ENCODE results near the gene OR6M1. TPM values are rescaled to one million over a fixed set of nuclear protein-coding genes. Genes with fewer than 3 reads are reported as not detected.

Gene OR6M1
- not detected for polyA plus RNA-seq (2013, experiment 1 of 2; ENCODE audit: insufficient read length)
- not detected for polyA plus RNA-seq (2013, experiment 2 of 2; ENCODE audit: insufficient read length)

- no peak for DNase-seq
These were observed at the start of gene OR6M1 for GRCh38 chr11:123806249-123806648. TSS of gene OR6M1 (minus strand) at chr11:123806349. CDS start at chr11:123806349, 0 bp downstream.

DNA sequence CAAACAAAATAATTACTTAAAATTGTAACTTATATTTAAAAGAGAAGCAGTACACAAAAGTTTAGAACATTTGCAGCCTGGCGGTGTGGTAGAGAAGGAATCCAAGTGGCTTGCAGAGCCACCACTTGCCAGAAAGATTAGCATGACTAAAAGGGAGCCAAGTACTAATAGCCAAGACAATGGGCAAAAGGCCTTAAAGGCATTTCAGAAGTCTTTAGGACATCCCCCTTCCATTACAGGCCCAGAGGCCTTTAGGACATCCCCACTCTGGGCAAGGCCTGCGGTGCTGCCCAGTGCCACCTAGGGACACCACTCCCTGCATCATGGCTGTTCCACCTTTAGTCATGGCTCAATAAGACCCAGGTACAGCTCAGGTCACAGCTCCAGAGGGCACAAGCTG lies 46.9 kb upstream of the OR6M1 start:
- DNase-seq: no peak

GRCh38 chr11:123852321-123852720 lies 46.2 kb upstream of the OR6M1 start:
- DNase-seq: no peak

DNA sequence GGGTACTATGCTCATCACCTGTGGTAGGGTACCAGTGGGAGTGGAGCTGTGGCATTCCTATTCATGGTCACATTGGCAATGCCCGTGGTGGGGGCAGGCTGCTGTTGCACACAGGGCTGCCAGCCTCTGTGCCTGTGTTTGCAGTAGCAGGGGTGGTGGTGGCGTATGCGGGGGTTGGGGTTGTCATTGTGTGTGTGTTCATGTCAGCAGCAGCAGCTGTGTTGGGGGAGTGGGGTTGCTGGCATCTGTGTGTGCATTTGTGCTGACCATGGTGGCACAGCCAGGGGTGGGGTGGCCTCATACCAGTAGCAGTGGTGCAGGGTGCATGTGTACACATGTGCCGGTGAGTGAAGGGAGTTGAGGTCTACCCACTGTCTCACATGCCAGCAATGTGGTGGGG lies 45.0 kb upstream of the OR6M1 start:
- DNase-seq: no peak

GRCh38 chr11:123841174-123841573 lies 35.0 kb upstream of the OR6M1 start:
- no peak for DNase-seq

GRCh38 chr11:123839131-123839530 lies 33.0 kb upstream of the OR6M1 start:
- DNase-seq: no peak

DNA sequence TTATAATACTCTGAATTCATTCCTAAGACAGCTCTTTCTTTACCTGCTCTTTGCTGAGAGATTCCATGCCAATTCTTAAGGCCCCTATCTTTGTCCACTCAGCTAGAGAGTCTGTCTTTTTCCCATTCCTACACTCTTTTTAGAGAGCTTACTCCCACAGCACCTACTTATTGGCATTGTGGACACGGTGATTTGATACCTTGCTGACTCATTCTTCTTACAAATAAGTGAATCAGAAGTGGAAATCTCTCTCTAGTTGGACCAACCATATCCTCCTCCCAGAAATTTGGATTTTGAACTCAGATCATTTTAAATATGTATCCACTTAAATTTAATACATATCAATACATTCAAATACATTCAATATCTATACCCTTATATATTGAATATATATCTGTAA lies 32.5 kb upstream of the OR6M1 start:
- DNase-seq: no peak

DNA sequence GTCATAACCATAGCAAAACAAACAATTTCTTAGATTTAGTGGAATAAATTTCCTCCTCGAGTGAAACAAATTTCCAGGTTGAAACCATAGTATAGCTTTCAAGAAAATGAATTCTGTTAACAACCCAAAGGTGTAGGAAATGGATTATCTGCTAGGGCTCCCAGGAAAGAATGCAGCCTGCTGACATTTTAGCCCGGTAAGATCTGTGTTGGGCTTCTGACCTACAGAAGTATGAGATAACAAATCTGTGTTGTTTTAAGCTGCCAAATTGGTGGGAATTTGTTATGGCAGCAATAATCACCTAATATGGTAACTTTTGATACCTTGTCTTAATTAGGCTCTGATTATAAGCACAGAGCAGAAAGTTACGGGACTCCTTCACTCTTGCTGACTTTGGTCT lies 32.0 kb upstream of the OR6M1 start:
- DNase-seq: no peak

DNA sequence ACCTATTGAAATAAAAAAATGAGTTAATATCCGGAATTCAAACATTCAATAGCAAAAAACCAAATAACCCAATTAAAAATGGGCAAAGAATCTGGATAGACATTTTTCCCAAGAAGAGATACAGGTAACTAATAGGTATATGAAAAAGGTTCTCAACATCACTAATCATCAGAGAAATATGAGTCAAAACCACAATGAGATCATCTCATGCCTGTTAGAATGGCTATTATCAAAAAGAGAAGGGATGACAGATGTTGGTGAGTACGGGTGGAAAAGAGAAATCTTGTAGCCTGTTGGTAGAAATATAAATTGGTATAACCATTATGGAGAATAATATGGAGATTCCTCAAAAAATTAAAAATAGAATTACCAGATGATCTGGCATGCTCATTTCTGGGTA lies 26.9 kb upstream of the OR6M1 start:
- no peak for DNase-seq

GRCh38 chr11:123829745-123830144 lies 23.6 kb upstream of the OR6M1 start:
- DNase-seq: no peak

GRCh38 chr11:123822599-123822998 lies 16.4 kb upstream of the OR6M1 start:
- no peak for DNase-seq

DNA sequence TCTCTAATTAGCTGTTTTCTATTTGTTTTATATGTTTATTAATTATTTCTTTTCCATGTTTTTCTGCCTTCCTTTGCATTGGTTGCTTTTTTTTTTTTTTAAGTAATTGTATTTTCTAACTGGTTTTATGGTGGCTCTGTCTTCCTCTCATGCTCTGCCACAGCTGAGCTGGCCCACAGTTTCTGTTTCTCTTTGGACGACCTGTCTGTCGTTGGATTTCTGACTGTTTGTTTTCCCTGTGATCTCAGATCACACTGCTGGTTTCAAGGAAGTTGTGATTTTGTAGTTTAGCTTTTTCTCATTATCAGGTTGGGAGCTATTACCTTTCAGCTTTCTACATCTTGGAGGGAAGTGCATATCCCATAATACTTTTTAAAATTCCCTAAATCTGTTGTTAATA lies 15.9 kb upstream of the OR6M1 start:
- no peak for DNase-seq

GRCh38 chr11:123815122-123815521 lies 9.0 kb upstream of the OR6M1 start:
- no peak for DNase-seq

- DNase-seq: no peak
These were observed 4.4 kb downstream of the OR6M1 start for GRCh38 chr11:123801765-123802164.

DNA sequence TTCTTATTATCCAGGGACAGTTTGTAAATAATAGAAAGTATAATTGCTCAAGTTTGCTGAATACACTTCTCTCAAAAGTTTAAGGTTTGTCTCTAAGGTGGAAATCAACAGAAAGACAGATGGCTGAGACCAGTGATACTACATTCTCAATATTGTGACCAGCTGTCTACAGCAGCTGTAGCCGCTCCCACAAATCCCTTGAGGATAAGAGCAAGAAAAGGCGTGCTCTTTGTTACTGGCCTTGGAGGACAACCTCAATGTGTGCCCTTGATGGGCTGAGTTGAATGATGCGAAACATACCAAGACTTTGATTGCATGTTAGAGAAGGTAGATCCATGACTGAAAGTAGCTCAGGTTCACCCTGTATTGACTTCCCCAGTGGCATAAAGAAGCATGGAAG lies 6.1 kb downstream of the OR6M1 start:
- no peak for DNase-seq

DNA sequence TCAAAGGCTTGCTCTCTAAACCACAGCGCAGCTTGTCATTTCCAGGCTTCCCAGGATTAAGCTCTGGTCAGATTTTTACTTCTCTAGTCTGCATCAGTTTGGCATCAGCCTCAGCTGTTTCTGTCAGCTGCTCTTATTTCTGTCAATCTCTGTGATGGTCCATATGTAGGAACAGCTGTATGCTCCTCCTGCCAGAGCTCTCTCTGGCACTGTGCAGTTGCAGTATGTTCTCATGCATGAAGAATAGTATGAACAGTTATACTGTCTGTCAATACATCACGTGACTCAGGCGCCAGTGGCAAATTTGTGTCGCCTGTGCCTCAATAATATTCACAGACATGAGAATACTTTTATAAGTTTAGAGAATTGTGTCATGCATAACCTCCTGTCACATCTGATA lies 6.7 kb downstream of the OR6M1 start:
- no peak for DNase-seq

- DNase-seq: no peak
These were observed 7.5 kb downstream of the OR6M1 start for GRCh38 chr11:123798513-123799252.

GRCh38 chr11:123798079-123798478 lies 8.1 kb downstream of the OR6M1 start:
- no peak for DNase-seq

- DNase-seq: no peak
These were observed 8.6 kb downstream of the OR6M1 start for GRCh38 chr11:123797541-123797940.

GRCh38 chr11:123797114-123797513 lies 9.0 kb downstream of the OR6M1 start:
- no peak for DNase-seq

DNA sequence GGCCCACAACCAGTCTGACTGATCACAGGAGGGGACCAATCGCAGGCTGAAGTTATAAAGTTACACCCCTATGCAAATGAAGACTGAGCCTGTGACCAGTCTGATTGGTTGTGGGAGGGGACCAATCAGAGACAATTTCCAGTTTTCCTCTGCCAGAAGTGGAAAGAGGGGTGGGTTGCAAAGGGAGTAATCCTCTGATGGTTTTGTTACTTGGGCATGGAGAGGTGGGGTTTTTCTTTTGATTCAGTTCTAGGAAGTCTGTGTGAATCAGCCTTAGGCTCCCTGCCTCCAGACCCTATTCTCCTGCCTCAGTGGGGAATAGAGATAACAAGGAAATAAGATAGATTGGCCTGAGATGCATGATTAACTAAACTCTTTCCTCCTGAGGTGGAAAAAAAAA lies 9.9 kb downstream of the OR6M1 start:
- DNase-seq: no peak

DNA sequence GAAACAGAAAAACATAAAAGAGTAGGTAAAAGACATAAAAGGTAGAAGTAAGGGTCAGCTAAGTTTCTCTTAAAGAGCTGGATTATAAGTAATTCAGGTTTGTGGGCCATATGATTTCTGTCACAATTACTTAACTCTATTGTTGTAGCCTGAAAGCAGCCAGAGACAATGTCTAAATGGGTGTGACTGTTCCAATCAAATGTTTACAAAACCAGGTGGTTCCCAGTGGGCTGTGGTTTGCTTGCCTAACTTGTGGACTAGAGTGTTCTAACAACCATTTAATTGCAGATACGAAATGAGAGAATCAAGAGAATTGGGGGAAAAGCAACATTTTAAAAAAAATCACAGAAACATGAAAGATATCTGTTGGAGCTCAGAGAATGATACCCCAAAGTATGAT lies 22.6 kb downstream of the OR6M1 start:
- no peak for DNase-seq

- no peak for DNase-seq
These were observed 27.6 kb downstream of the OR6M1 start for GRCh38 chr11:123778511-123778910.

DNA sequence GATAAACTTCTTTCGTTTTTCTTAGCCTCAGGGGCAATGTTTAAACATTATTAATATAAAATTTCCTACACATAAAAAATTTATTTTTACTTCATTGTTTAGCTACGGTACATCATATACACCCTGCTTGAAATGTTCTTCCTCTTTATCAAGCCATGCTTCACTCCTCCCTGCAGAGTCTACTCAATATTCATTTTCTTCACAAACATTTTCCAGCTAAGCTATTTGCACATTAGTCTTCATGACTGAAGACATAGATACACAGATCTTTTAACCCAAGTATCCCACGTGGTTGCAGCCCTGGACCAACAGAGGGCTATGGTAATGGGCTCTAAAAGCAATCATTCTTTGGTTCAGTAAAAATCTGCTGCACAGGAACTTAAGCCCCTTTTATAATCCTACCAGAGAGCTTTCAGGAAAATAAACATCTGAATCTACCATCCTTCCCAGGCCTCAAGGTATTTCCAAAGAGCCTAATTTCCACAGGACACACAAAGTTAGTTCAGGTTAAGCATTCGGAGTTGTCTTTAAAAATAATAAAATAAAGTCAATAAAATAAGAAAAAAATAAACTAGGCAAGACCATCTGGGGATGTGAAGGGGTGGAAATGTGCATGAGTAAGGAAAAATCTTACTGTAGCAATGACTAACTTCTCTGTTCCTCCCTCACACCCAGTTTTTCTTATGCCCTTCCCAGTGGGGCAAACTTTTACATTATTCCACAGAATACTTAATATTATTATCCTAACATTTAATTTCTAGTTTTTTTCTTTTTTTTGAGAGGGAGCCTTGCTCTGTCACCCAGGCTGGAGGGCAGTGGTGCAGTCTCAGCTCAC lies 30.2 kb downstream of the OR6M1 start:
- no peak for DNase-seq
